Smooth muscle cell (in vitro differentiated cells): ENCODE results near the gene ISG15. TPM values are rescaled to one million over a fixed set of nuclear protein-coding genes. Genes with fewer than 3 reads are reported as not detected.
A peak's percentile ranks its signal among the peaks of the same experiment; 100 is the strongest.

Source experiments
- DNase-seq: peaks from one replicate; lab custom pipeline; 2025; ENCODE audit not compliant: unreplicated experiment; lab: John Stamatoyannopoulos, UW
- H2AFZ ChIP-seq: fragments of 200-600 bp; sonication (generic); 2 replicates; pipeline ENCODE4 v1.6.0; 2016; ENCODE audit warnings: antibody characterized with exemption, low read depth, mild to moderate bottlenecking
- H3F3A ChIP-seq: fragments of 200-600 bp; sonication (generic); 2 replicates; pipeline ENCODE4 v1.6.0; 2017; ENCODE audit warnings: antibody characterized with exemption, low read depth
- H3K27ac ChIP-seq: fragments of 200-600 bp; sonication (generic); 2 replicates; pipeline ENCODE4 v1.5.1; 2016; ENCODE audit warnings: low read depth, mild to moderate bottlenecking
- H3K27me3 ChIP-seq: fragments of 200-600 bp; sonication (generic); 2 replicates; pipeline ENCODE4 v1.6.1; 2016; ENCODE audit warnings: low read depth, mild to moderate bottlenecking
- H3K36me3 ChIP-seq: fragments of 200-600 bp; sonication (generic); 2 replicates; pipeline ENCODE4 v1.5.1; 2016; ENCODE audit warnings: low read depth
- H3K4me1 ChIP-seq: fragments of 200-600 bp; sonication (generic); 2 replicates; pipeline ENCODE4 v1.5.1; 2016; ENCODE audit warnings: low read depth
- H3K4me2 ChIP-seq: fragments of 200-600 bp; sonication (generic); 2 replicates; pipeline ENCODE4 v1.6.0; 2016; ENCODE audit warnings: mild to moderate bottlenecking
- H3K4me3 ChIP-seq: fragments of 200-600 bp; sonication (generic); 2 replicates; pipeline ENCODE4 v1.5.1; 2016; ENCODE audit warnings: mild to moderate bottlenecking
- H3K79me2 ChIP-seq: fragments of 200-600 bp; sonication (generic); 2 replicates; pipeline ENCODE4 v1.6.0; 2016; ENCODE audit warnings: low read depth, mild to moderate bottlenecking
- H3K9ac ChIP-seq: fragments of 200-600 bp; sonication (generic); 2 replicates; pipeline ENCODE4 v1.6.0; 2016; ENCODE audit warnings: low read depth
- H3K9me3 ChIP-seq: fragments of 200-600 bp; sonication (generic); replicated peaks from 2 replicates; pipeline ENCODE4 v1.5.1; 2016; ENCODE audit warnings: low read depth
- H4K20me1 ChIP-seq: fragments of 200-600 bp; sonication (generic); 2 replicates; pipeline ENCODE4 v1.6.0; 2016; ENCODE audit warnings: low read depth
- WGBS: methylation state at CpG from one replicate; pipeline ENCODE4 v1.1.7; 2016; ENCODE audit warnings: low lambda C conversion rate; 5-methylcytosine and 5-hydroxymethylcytosine counted together
- polyA plus RNA-seq: library from polyadenylated mRNA; unstranded; fragments of >200 nt; fragmentation: Nextera tagmentation; extraction: Ambion mirVana; gene quantifications from 2 replicates; pipeline ENCODE4 v1.2.1, GENCODE V29; 2016
- total RNA-seq: library from RNA; depleted of rRNA; stranded (reverse); fragments of >200 nt; gene quantifications from 2 replicates; pipeline ENCODE4 v1.2.3, GENCODE V29; 2014
- TF ChIP-seq, protein P1 (sequence below): fragments of 200-600 bp; sonication (generic); IDR thresholded peaks from 2 replicates; pipeline ENCODE4 v1.5.1; 2017; ENCODE audit warnings: borderline replicate concordance, mild to moderate bottlenecking, antibody characterized with exemption; ENCODE audit not compliant: insufficient read depth, poor library complexity, severe bottlenecking

The ISG15 gene
- total and polyA plus RNA-seq, 2 experiments from 2014 or later, result 109 to 147 TPM

- 88% methylated on average over 11 of the region's 13 CpGs for WGBS
- no peaks in the 10 kb centered on the region for H3F3A ChIP-seq
- H3K36me3 ChIP-seq, result no peaks in the 10 kb centered on the region
- no peak for DNase-seq
- H3K27ac ChIP-seq, result no peak overlapping the region
- no peak overlapping the region for H3K4me2 ChIP-seq
- no peaks in the 10 kb centered on the region for H3K79me2 ChIP-seq
- H3K27me3 ChIP-seq, result no peaks in the 10 kb centered on the region
- no peak overlapping the region for H2AFZ ChIP-seq
- H3K9ac ChIP-seq, result no peak overlapping the region
- no peak overlapping the region for H3K4me3 ChIP-seq
- peaks cover 21% of the 10 kb centered on the region for H3K4me1 ChIP-seq
- H4K20me1 ChIP-seq, result peaks cover 46% of the 10 kb centered on the region
- TF ChIP-seq, protein P1, sequence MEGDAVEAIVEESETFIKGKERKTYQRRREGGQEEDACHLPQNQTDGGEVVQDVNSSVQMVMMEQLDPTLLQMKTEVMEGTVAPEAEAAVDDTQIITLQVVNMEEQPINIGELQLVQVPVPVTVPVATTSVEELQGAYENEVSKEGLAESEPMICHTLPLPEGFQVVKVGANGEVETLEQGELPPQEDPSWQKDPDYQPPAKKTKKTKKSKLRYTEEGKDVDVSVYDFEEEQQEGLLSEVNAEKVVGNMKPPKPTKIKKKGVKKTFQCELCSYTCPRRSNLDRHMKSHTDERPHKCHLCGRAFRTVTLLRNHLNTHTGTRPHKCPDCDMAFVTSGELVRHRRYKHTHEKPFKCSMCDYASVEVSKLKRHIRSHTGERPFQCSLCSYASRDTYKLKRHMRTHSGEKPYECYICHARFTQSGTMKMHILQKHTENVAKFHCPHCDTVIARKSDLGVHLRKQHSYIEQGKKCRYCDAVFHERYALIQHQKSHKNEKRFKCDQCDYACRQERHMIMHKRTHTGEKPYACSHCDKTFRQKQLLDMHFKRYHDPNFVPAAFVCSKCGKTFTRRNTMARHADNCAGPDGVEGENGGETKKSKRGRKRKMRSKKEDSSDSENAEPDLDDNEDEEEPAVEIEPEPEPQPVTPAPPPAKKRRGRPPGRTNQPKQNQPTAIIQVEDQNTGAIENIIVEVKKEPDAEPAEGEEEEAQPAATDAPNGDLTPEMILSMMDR, result no peak
- no peaks in the 10 kb centered on the region for H3K9me3 ChIP-seq
These were observed 10.4 kb downstream of the ISG15 start for GRCh38 chr1:1023700-1024099.

- peaks cover 21% of the 10 kb centered on the region for H3K4me1 ChIP-seq
- H3F3A ChIP-seq, result no peaks in the 10 kb centered on the region
- H3K27ac ChIP-seq, result no peak overlapping the region
- H4K20me1 ChIP-seq, result peaks cover 46% of the 10 kb centered on the region
- no peaks in the 10 kb centered on the region for H3K27me3 ChIP-seq
- H3K9ac ChIP-seq, result no peak overlapping the region
- no peak overlapping the region for H3K4me2 ChIP-seq
- TF ChIP-seq, protein P1, result no peak
- no peak overlapping the region for H3K4me3 ChIP-seq
- WGBS, result 84% methylated on average over 9 of the region's 9 CpGs
- no peaks in the 10 kb centered on the region for H3K36me3 ChIP-seq
- H2AFZ ChIP-seq, result no peak overlapping the region
- no peak for DNase-seq
- H3K79me2 ChIP-seq, result no peaks in the 10 kb centered on the region
- no peaks in the 10 kb centered on the region for H3K9me3 ChIP-seq
These were observed 11.0 kb downstream of the ISG15 start for GRCh38 chr1:1024149-1024770.

DNA sequence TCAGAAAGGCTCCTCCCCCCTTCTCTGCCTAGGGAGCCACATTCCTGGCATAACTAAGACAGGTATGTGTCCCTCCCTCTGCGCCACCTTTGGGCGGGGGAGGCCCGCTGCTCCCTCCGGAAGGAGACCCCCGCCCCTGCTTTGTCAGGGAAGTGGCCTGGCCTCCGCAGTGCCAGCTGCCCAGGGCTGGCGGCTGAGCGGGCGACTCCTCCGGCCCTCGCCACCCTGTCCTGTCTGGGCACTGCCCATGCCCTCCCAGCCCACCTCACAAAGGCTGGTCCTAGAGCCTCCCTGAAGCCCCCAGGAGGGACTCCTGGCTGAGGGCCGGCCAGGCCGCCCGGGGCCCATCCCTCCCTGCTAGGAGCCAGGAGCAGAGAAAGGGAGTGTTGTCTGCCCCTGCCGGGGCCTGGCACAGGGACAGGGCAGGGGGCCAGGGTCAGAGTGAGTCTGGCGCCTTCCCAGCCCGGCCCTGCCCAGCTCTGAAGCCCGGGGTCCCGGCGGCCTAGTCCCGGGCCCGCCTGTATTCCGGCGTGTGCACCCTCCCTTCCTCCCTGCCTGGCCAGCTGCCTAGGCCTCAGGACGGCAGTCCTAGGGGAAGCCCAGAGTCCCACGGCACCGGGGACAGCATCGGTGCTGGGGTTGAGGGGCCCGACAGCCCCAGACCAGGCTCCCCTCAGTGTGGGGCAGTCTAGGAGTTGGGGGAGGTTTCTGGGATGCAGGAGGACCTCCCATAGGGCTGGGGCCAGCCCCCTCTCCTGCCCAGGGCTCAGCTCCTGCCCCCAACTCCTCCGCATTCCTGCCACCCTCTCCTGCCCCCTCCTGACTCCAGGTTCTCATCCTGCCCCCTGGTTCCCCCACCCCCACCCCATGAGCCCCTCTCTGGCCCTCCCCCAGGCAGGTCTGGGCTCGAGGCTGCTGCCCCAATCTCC is 11.7 kb downstream of the ISG15 start:
- TF ChIP-seq, protein P1, result no peak
- 82% methylated on average over 18 of the region's 31 CpGs for WGBS
- Histone ChIP-seq H3K9me3 (no peaks in the 10 kb centered on the region), H3K4me2 (peak overlapping the region; percentile 68), H3K9ac (no peak overlapping the region), H3K4me1 (peaks cover 21% of the 10 kb centered on the region), H3F3A (no peaks in the 10 kb centered on the region), H3K27me3 (no peaks in the 10 kb centered on the region), H4K20me1 (peaks cover 46% of the 10 kb centered on the region), H2AFZ (no peak overlapping the region), H3K36me3 (no peaks in the 10 kb centered on the region), H3K27ac (no peak overlapping the region), H3K79me2 (no peaks in the 10 kb centered on the region), H3K4me3 (peak overlapping the region; percentile 24)
- no peak for DNase-seq
